Left cardiac atrium (tissue), 4 donors: ENCODE measurements around the gene PACSIN1. TPM values are rescaled to one million over a fixed set of nuclear protein-coding genes. Genes with fewer than 3 reads are reported as not detected.

ENCODE experiments used
- ATAC-seq, 2 donors: fragments of 200-7000 bp; cut with Tn5 transposase; one replicate each; pipeline ENCODE4 v1.9.1; 2020; ENCODE audit warnings: mild to moderate bottlenecking in 2 of 2, moderate library complexity in 2 of 2
- DNase-seq: peaks from one replicate; pipeline ENCODE4 v3.0.0-alpha.2; 2020
- intact Hi-C, 2 donors: fragments of 100-400 bp; cut with DNase I; formaldehyde crosslinking; loops; one replicate each; pipeline versions ENCODE4 v1.14.1 to v1.15.1; 2022 to 2023
- long read RNA-seq: library from polyadenylated mRNA; unstranded; transcript quantifications from one replicate; pipeline ENCODE4 v2.0.0, GENCODE V29; 2021
- total RNA-seq, 2 donors: library from RNA; stranded (reverse); fragmentation: NEBNext Ultra II Directional; extraction: Animal tissue kit (Norgen Biotek cat#: 25700); gene quantifications; one replicate each; pipeline ENCODE4 v1.2.1, GENCODE V29; 2021
- donor health status: DM: no; HTN: yes; CAD: no.
- donor health status: DM: no; HTN: yes; CAD: no; lungs with severe emphysema.
- donor health status: DM: yes; HTN: yes; CAD: no.
- donor health status: Dilated cardiomyopathy.

PACSIN1 gene, protein sequence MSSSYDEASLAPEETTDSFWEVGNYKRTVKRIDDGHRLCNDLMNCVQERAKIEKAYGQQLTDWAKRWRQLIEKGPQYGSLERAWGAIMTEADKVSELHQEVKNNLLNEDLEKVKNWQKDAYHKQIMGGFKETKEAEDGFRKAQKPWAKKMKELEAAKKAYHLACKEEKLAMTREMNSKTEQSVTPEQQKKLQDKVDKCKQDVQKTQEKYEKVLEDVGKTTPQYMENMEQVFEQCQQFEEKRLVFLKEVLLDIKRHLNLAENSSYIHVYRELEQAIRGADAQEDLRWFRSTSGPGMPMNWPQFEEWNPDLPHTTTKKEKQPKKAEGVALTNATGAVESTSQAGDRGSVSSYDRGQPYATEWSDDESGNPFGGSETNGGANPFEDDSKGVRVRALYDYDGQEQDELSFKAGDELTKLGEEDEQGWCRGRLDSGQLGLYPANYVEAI
- 1 to 10 TPM; 3.4 to 8.4 TPM for total RNA-seq
- long read RNA-seq, full-length matches to known transcripts: 1 of 3 reads
- long read RNA-seq, partial matches to known transcripts: 2 of 3 reads
- long read RNA-seq, other reads (novel, unspliced or antisense): 0 of 3 reads

DNA sequence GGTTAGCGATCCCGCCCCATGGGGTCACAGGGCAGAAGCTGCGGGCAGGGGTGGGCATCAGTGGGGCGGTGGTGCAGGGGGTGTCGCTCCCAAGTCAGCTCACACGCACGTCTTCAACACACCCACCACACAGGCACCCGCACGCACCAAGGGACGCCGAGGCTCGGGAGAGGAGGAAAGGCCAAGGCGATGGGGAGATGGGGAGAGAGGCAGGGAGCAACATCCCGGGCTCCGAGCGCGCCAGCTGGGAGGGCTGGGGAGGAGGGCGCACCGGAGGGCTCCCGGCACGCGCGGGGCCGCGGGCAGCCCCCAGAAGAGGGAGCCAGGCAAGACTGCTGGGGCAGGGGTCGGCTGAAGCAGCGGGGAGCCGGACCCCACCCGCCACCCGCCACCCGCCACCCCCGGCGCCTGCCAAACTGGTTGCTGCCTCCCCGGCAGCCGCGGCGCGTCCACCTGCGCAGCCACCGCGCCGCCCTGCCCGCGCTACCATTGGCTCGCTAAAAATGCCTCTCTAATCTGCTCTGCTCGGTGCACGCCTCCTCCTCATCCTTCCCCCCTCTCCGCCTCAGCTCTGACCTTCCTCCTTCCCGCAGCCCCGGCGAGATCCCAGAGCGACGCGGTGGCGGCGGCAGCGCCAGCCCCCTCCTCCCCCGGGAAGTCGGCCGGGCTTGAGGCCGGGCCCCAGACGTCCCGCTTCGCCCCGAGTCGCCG is at the start of gene PACSIN1:
TSS of gene PACSIN1 (plus strand) at position 546 of the 711 bp plus-strand sequence. CDS start 60,230 bp downstream, outside the sequence.
- intact Hi-C loops: no loop called here
- DNase-seq (no peak), ATAC-seq (peak; percentile 63 to 73)

DNA sequence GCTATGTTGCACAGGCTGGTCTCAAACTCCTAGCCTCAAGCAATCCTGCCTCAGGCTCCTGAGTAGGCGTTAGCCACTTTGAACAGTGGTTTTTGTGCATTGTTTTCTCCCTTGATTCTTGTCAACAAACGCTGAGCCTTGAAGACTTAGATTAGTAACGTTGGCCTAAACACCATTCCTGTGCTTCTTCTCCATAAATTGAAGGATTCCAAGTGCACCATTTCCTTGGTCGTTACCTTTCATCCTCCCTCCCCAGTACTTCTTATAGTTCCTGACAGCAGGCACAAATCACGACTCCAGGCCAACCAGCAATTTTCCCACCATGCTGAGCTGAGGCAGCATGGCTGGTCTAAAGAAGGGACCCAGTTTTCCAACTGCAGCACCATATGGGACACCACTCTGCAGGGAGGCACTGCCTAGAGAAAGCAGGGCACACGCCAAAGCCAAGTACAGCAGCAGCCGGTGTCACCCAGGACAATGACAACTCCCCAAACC is 49.0 kb upstream of the PACSIN1 start:
- no peak for DNase-seq
- intact Hi-C loops: loop anchor here (2.0 to 5.0 kb wide), 2 partner anchors 220 kb away; no protein-coding TSS in a partner anchor

DNA sequence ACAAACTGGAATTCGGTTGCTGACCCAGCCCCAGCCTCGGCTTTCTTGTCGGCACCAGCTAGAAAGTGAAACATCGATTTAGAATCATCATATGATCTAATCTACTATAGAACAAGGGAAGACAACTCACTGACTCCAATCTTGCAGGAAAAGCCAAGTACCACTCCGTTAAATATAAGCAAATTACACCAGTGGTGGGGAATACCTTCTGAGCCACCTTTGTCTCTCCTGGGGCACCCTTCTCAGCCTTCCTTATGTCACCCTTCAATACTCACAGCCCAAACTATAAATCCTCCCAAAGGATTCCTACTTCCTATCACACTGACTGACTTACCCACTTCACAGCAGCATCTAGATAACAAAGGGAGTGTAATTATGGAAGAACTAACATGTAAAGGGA is 47.5 kb upstream of the PACSIN1 start:
- intact Hi-C loops: loop anchor here in 1 of 2 donors (5.0 kb wide), 1 partner anchor 221 kb away; no protein-coding TSS in a partner anchor

More for the DNA sequence above, 49.0 kb upstream of the PACSIN1 start:
- no peak for ATAC-seq

DNA sequence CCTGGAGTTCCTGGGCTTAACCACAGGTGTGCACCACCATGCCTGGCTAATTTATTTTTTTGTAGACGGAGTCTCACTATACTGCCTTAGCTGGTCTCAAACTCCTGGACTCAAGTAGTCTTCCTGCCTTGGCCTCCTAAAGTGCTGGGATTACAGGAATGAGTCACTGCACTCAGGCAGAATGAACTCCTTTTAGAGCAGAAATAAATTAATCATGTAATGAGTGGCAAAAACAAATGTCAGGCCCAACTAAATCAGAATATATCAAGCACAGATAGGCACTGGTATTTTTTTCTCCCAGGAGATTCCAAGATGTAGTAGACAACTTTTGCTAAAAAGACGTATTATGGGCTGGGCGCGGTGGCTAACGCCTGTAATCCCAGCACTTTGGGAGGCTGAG is 42.6 kb upstream of the PACSIN1 start:
- ATAC-seq: no peak
- intact Hi-C loops: no loop called here
- DNase-seq: no peak

More for the DNA sequence above, 47.5 kb upstream of the PACSIN1 start:
- no peak for DNase-seq
- ATAC-seq: no peak

DNA sequence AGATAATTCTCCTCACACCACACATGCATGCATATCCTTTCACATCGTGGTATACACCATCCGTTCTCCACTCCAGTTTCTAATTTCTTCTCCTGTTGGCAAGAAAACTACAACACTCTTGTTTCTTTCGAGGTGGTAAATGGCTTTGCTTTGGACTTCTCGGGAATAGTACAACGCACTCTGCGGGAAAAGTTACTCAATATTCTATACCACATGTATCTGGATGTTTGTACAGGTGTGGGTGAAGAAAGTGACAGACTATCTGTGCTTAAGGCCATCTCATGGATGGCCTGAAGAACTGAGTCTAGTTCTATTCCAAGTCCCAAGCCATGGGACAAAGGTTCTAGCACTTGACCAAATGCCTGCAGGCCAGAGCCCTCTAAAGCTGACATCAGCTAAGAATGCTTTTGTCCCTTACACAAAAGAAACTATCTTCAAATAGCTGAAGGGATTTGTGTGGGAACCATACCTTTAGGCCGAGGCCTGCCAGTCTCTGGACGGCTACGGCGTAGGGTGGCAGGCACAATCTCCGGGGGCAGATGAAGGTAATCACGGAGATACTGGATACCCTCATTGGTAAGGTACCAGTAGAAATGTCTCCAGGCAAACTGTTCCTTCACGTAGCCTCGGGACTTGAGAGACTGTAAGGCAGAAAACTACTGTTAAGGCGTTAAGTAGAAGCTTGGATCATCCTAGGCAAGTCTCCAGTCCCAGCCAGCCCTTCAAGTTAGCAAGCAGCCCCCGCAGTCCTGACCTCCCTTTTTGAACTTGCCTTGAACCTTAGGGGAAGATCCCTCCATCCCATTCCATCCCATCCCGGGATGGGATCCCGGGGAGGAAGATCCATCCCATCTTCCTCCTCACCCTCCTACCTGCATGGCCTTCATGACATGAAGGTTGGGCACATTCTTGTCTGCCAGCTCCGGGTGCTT is 41.4 kb upstream of the PACSIN1 start:
- DNase-seq: no peak
- intact Hi-C loops: no loop called here
- no peak for ATAC-seq

DNA sequence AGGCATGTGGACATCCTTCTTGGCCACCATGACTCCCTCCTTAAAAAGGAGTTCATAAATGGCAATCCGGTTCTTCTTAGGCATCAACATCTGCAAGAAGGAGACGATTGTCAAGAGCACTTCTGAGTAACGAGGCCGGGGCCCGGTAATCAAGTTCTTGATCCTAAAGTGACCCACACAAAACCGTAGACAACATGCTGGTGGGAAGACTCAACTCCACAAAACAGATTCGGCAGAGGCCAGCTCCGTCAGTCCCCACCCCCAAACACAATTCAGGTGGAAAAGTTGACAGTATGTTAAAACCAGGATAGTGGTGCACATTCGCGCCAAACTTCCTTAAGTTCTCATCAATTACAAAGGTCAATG is 40.8 kb upstream of the PACSIN1 start:
- intact Hi-C loops: no loop called here

DNA sequence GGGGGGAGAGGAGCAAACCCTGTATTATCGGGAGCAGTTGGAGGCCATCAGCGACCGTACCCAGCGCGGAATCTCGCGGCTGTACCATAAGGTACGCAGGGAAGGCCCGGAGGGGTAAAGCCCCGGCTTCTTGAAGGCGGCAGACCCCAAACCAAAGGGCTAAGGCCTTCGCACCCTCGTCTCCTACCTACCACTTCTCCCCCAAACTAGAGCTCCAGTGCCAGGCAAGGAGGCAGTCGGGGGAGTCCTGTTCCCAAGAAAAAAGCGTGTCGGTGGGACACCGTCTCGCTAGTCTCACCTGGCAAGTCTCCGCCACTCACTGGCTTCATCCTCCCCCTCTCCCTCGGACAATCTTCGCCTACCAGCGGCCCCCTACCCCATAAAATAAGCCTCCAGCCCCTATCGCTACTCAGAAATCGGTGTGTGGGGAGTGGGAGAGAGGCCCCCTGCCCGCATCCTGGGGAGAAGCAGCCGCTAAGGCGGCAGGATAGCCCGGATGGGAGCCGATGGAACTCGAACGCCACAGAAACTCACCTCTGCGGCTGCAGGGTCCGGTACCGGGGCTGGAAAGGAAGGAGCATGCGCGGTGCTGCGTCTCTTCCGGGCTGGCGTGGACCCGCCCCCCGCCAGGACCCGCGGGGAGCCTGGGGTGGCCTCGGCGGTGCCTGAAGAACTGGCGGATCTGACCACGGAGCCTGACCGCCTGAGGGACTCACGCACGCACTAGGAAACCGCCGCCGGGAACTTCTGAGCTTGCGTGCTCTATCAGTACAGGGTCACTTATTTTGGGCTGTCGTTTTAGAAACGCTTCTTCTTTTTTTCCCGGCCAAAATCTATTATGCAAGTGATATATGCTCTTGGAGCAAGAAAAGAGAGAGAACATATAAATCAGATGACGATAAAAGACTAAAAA is 40.1 kb upstream of the PACSIN1 start, which contains the start of gene RPS10:
TSS of gene RPS10 (minus strand) at position 572 of the 913 bp plus-strand sequence. CDS start 848 bp downstream, outside the sequence.
- intact Hi-C loops: no loop called here
- peak; percentile 95 for DNase-seq
- peak; percentile 99 for ATAC-seq

More for the DNA sequence above, 40.8 kb upstream of the PACSIN1 start:
- ATAC-seq: peak in 1 of 2 donors; percentile 5
- DNase-seq: no peak

DNA sequence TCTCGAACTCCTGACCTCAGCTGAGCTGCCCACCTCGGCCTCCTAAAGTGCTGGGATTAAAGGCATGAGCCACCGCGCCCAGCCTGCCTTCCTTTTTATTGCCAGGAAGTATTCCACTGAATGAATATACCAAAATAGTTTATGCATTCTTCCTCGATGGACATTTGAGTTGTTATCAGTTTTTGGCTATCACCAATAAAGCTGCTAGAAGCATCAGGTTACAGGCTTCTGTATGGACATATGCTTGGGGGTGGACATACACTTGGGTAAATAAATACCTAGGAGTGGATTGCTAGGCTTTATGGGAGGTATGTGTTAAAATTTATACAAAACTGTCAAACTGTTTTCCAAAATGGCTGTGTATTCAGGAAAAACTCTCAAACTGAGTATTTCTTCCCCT is 30.0 kb upstream of the PACSIN1 start:
- ATAC-seq: no peak
- no peak for DNase-seq
- intact Hi-C loops: no loop called here

DNA sequence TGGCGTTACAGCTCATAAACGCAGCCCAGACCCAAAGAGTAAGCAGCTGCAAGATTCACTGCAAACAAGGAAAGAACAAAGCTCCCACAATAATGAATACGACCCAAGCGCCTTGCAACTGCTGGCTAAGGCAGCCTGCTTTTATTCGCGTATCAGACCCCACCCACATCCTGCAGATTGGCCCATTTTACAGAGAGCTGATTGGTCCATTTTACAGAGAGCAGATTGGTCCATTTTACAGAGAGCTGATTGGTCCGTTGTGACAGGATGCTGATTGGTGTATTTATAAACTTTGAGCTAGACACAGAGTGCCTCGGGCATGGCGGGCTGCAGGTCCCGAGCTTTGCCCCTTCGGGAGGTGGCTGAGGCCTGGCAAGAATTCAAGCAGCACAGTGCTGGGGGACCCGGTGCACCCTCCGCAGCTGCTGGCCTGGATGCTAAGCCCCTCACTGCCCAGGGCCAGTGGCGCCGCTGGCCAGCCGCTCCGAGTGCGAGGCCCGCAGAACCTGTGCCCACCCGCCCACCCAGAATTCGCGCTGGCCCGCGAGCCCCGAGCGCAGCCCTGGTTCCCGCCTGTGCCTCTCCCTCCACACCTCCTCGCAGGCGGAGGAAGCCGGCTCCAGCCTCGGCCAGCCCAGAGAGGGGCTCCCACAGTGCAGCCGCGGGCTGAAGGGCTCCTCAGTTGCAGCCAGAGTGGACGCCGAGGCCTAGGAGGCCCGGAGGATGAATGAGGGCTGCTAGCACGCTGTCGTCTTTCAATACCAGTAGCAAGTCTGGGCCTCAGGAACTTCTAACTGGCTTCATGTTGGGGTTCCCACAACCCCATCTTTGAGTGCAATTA is 28.9 kb upstream of the PACSIN1 start:
- intact Hi-C loops: no loop called here
- ATAC-seq: no peak

DNA sequence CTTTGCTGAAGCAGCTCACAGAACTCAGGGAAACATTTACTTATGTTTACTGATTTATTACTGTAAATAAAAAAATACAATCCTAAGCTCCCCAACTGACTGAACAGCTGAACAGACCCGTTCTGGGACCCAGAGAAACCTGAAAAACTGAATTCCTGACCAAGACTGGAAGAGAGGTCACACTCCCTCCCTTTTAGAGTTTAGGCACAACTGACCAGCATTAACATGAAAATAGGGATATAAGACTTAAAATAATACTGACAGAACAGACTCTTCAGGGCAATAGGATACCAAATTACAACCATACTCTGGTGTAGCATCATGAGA is 28.3 kb upstream of the PACSIN1 start:
- ATAC-seq: no peak
- DNase-seq: no peak
- intact Hi-C loops: no loop called here

More for the DNA sequence above, 28.9 kb upstream of the PACSIN1 start:
- no peak for DNase-seq

DNA sequence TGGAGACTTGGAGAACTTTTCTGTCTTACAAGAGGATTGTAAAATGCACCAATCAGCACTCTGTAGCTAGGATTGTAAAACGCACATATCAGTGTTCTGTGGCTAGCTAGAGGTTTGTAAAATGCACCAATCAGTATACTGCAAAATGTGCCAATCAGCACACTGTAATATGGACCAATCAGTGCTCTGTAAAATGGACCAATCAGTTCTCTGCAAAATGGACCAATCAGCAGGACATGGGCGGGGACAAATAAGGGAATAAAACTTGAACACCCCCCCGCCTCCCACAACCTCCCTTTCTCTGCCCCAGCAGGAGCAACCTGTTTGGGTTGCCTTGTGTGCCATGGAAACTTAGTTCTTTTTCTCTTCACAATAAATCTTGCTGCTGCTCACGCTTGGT is 27.2 kb upstream of the PACSIN1 start:
- DNase-seq (no peak), ATAC-seq (no peak)
- intact Hi-C loops: no loop called here

DNA sequence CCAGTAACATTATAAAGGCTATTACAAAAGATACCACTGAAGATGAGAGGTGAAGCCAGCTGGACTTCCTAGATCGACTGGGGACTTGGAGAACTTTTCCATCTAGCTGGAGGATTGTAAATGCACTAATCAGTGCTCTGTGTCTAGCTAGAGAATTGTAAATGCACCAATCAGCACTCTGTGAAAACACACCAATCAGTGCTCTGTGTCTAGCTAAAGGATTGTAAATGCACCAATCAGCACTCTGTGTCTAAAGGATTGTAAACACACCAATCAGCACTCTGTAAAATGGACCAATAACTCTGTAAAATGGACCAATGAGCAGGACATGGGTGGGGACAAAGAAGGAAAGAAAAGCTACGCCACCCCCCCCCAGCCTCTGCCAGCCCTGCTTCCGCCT is 26.4 kb upstream of the PACSIN1 start:
- intact Hi-C loops: no loop called here
- ATAC-seq: no peak
- no peak for DNase-seq

DNA sequence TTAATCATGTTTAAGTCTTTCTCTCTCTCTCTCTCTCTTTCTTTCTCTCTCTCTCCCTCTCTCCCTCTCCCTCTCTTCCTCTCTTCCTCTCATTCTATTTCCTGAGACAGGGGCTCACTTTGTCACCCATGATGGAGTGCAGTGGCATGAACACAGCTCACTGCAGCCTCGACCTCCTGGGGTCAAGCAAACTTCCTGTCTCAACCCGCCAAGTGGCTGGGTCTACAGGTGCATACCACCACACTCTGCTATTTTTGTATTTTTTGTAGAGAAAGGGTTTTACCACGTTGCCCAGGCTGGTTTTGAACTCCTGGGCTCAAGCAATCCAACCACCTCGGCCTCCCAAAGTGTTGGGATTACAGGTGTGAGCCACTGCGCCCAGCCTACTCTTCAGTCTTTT is 24.4 kb upstream of the PACSIN1 start:
- DNase-seq (no peak), ATAC-seq (no peak)
- intact Hi-C loops: no loop called here

DNA sequence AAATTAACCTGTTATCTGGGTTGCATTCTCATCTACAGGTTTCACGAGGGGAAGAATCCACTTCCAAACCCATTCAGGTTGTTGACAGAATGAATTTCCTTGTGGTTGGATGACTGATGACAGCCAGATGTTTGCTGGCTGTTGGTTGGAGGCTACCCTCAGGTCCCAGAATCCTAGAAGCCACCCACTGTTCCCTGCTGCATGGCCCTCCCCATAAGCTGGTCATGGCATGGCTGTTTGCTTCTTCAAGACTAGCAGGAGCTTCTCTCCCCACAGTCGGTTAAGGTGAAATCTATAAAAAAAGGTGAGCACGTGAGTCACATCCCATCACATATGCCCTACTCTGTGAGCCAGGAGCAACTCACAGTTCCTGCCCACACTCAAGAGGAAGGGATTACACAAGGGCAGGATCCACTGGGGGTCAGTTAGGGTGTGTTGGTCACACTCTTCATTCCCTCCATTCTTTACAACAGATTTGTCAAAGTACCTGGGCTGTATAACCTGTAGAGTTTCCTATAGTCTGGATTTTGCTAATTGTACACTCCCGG is 20.5 kb upstream of the PACSIN1 start:
- DNase-seq (no peak), ATAC-seq (no peak)
- intact Hi-C loops: no loop called here

DNA sequence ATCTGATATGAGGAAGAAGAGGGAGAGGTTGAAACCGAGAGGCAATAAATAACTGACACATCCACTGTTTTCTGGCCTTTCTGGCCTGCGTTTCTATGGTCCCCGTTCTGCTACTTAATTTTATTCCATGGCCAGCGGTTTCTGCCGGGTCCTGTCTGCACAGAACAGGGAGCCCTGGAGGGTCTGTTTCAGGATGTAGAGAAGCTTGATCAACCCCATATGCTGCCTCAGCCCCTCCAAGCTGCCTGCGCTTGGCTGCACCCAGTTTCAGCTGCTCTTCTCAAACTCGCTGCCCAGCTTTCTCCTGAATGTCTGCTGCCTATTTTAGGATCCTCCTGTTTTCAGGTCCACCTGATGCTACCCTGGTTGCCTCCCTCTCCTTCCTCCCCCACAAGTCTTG is 18.5 kb upstream of the PACSIN1 start:
- intact Hi-C loops: no loop called here
- DNase-seq (no peak), ATAC-seq (no peak)

DNA sequence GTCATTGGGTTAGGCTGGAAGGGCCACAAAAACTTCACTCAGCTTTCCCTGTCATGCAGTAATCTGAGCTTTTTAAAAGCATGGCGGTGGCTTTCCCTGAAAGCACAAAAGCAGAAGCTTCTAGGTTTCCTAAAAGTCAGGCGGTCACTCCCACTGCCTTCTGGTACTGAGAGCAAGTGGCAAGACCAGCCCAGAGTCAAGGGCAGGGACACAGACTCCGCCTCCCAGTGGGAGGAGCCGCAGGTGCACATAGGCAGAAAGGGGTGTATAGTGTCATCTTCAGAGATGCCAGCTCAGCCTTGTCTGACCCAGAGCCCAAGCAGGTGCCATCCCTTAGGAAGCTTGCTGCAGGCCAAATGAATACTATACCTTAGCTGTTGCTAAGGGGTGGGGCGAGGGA is 18.0 kb upstream of the PACSIN1 start:
- intact Hi-C loops: no loop called here
- ATAC-seq (no peak), DNase-seq (no peak)

DNA sequence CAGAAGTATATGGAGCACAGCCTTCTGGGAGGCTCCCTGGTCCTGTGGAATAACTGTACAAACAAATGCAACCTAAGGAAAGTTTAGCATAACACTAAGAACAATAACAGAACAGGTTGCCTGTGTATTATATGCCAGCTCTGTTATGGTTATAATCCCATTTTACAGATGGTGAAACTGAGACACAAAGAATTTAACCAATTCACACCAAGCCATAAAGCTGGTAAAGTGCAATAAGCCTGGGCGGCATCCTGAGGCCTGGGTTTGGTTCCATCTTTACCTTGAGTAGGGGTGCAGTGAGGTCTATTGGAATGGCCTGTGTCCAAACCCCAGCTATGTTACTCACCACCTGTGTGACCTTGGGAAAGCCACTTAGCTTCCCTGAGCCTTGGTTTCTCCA is 14.7 kb upstream of the PACSIN1 start:
- ATAC-seq: no peak
- intact Hi-C loops: no loop called here
- no peak for DNase-seq
